ENCODE measurements around the gene ING2.
A peak's percentile ranks its signal among the peaks of the same experiment; 100 is the strongest.

Gene ING2

GRCh38 chr4:183499389-183499788, 5.5 kb upstream of the ING2 start:
- Histone ChIP-seq H3K9ac (no peak overlapping the region), H3K4me3 (no peak overlapping the region), H3K27ac (no peak overlapping the region), H4K20me1 (no peaks in the 10 kb centered on the region), H3K27me3 (no peaks in the 10 kb centered on the region), H3K36me3 (peaks cover 13% of the 10 kb centered on the region), H3K9me3 (no peaks in the 10 kb centered on the region), H3K4me2 (no peak overlapping the region), H3K4me1 (peaks cover 22% of the 10 kb centered on the region)
- TF ChIP-seq Cebpa-rat (IDR thresholded peaks at IDR 0.05): no peak

GRCh38 chr4:183499801-183500200, 5.1 kb upstream of the ING2 start:
- Histone ChIP-seq H3K4me3 (no peak overlapping the region), H3K9me3 (no peaks in the 10 kb centered on the region), H4K20me1 (no peaks in the 10 kb centered on the region), H3K27me3 (no peaks in the 10 kb centered on the region), H3K4me1 (peaks cover 22% of the 10 kb centered on the region), H3K27ac (no peak overlapping the region), H3K9ac (no peak overlapping the region), H3K36me3 (peaks cover 9% of the 10 kb centered on the region), H3K4me2 (no peak overlapping the region)
- no peak for TF ChIP-seq Cebpa-rat (IDR thresholded peaks at IDR 0.05)

- Histone ChIP-seq H3K27me3 (no peaks in the 10 kb centered on the region), H3K36me3 (no peaks in the 10 kb centered on the region), H3K9ac (peak overlapping the region; percentile 87), H3K4me3 (peak overlapping the region; percentile 92), H3K9me3 (no peaks in the 10 kb centered on the region), H3K27ac (peak overlapping the region; percentile 86), H4K20me1 (peaks cover 13% of the 10 kb centered on the region; the same call in 1 of the 2 replicates), H3K4me1 (peaks cover 31% of the 10 kb centered on the region), H3K4me2 (peak overlapping the region; percentile 74)
- TF ChIP-seq Cebpa-rat (IDR thresholded peaks at IDR 0.05): no peak
These were observed 1.3 kb upstream of the ING2 start for GRCh38 chr4:183503497-183504063.

GRCh38 chr4:183504064-183504929, 561 bp upstream of the ING2 start:
- H4K20me1 ChIP-seq: peaks cover 13% of the 10 kb centered on the region; the same call in 1 of the 2 replicates
- H3K9me3 ChIP-seq: no peaks in the 10 kb centered on the region
- peak overlapping the region; percentile 92 for H3K4me3 ChIP-seq
- H3K9ac ChIP-seq: peak overlapping the region; percentile 87
- peak overlapping the region; percentile 86 for H3K27ac ChIP-seq
- peak overlapping the region; percentile 82 for H3K4me2 ChIP-seq
- H3K27me3 ChIP-seq: no peaks in the 10 kb centered on the region
- H3K36me3 ChIP-seq: no peaks in the 10 kb centered on the region
- TF ChIP-seq Cebpa-rat (IDR thresholded peaks at IDR 0.05): no peak
- H3K4me1 ChIP-seq: peaks cover 31% of the 10 kb centered on the region

GRCh38 chr4:183505611-183506388, 942 bp downstream of the ING2 start:
- peak overlapping the region; percentile 92 for H3K4me3 ChIP-seq
- H3K4me2 ChIP-seq: peak overlapping the region; percentile 82
- TF ChIP-seq Cebpa-rat (IDR thresholded peaks at IDR 0.05): no peak
- H3K4me1 ChIP-seq: peaks cover 31% of the 10 kb centered on the region
- H4K20me1 ChIP-seq: peaks cover 13% of the 10 kb centered on the region; the same call in 1 of the 2 replicates
- no peaks in the 10 kb centered on the region for H3K27me3 ChIP-seq
- peak overlapping the region; percentile 85 for H3K9ac ChIP-seq
- no peaks in the 10 kb centered on the region for H3K9me3 ChIP-seq
- H3K36me3 ChIP-seq: peaks cover 8% of the 10 kb centered on the region
- H3K27ac ChIP-seq: peak overlapping the region; percentile 86

- Histone ChIP-seq H3K27me3 (no peaks in the 10 kb centered on the region), H3K9ac (peak overlapping the region; percentile 85), H3K27ac (peak overlapping the region; percentile 86), H3K4me3 (peak overlapping the region; percentile 92), H3K4me1 (peaks cover 31% of the 10 kb centered on the region), H3K4me2 (peak overlapping the region; percentile 75), H3K9me3 (no peaks in the 10 kb centered on the region), H3K36me3 (peaks cover 13% of the 10 kb centered on the region), H4K20me1 (peaks cover 13% of the 10 kb centered on the region; the same call in 1 of the 2 replicates)
- no peak for TF ChIP-seq Cebpa-rat (IDR thresholded peaks at IDR 0.05)
These were observed 1.5 kb downstream of the ING2 start for GRCh38 chr4:183506389-183506735.

- H3K9me3 ChIP-seq: no peaks in the 10 kb centered on the region
- no peak for TF ChIP-seq Cebpa-rat (IDR thresholded peaks at IDR 0.05)
- H3K4me2 ChIP-seq: no peak overlapping the region
- no peak overlapping the region for H3K4me3 ChIP-seq
- H3K9ac ChIP-seq: no peak overlapping the region
- peaks cover 30% of the 10 kb centered on the region for H3K36me3 ChIP-seq
- H4K20me1 ChIP-seq: peaks cover 13% of the 10 kb centered on the region; the same call in 1 of the 2 replicates
- no peaks in the 10 kb centered on the region for H3K27me3 ChIP-seq
- H3K27ac ChIP-seq: no peak overlapping the region
- peaks cover 14% of the 10 kb centered on the region for H3K4me1 ChIP-seq
These were observed 3.3 kb downstream of the ING2 start for GRCh38 chr4:183507925-183508696.

GRCh38 chr4:183508697-183509335, 4.0 kb downstream of the ING2 start:
- H4K20me1 ChIP-seq: peaks cover 13% of the 10 kb centered on the region; the same call in 1 of the 2 replicates
- TF ChIP-seq Cebpa-rat (IDR thresholded peaks at IDR 0.05): no peak
- no peak overlapping the region for H3K27ac ChIP-seq
- no peaks in the 10 kb centered on the region for H3K9me3 ChIP-seq
- peaks cover 33% of the 10 kb centered on the region for H3K36me3 ChIP-seq
- H3K4me3 ChIP-seq: no peak overlapping the region
- H3K27me3 ChIP-seq: no peaks in the 10 kb centered on the region
- no peak overlapping the region for H3K4me2 ChIP-seq
- H3K4me1 ChIP-seq: peaks cover 9% of the 10 kb centered on the region; the same call in 1 of the 2 replicates
- no peak overlapping the region for H3K9ac ChIP-seq

- TF ChIP-seq Cebpa-rat (IDR thresholded peaks at IDR 0.05): no peak
- peak overlapping the region; percentile 61 for H3K4me2 ChIP-seq
- H3K27me3 ChIP-seq: no peaks in the 10 kb centered on the region
- no peaks in the 10 kb centered on the region for H3K9me3 ChIP-seq
- no peaks in the 10 kb centered on the region for H4K20me1 ChIP-seq
- H3K4me3 ChIP-seq: no peak overlapping the region
- no peak overlapping the region for H3K27ac ChIP-seq
- peaks cover 29% of the 10 kb centered on the region for H3K36me3 ChIP-seq
- peaks cover 13% of the 10 kb centered on the region for H3K4me1 ChIP-seq
- no peak overlapping the region for H3K9ac ChIP-seq
These were observed 10.6 kb downstream of the ING2 start for GRCh38 chr4:183515411-183515810.
